ENCODE results near the gene FXYD7. TPM values are rescaled to one million over a fixed set of nuclear protein-coding genes. Genes with fewer than 3 reads are reported as not detected.
"Not testable (repeated sequence)": the region's sequence is repeated elsewhere in the genome, so short reads cannot be mapped to it uniquely, and the experiment has no call there.

The FXYD7 gene
- total and polyA plus RNA-seq, 4 experiments from 2014 or later: 5.5 to 11.1 (median 9.9) TPM

GRCh38 chr19:35099155-35099896 is 43.7 kb upstream of the FXYD7 start:
- H3K27me3 Mint-ChIP-seq: peaks cover 0 to under 1% of the 10 kb centered on the region in 2 donors
- Histone ChIP-seq H3K36me3 (ENCODE audit: insufficient read depth, low read length) (no peaks in the 10 kb centered on the region), H3K27ac (ENCODE audit: low read depth, low read length) (no peak overlapping the region), H3K4me3 (ENCODE audit: low read length in 2 of 2) (no peak overlapping the region), H3K4me1 (ENCODE audit: insufficient read depth, low read length) (no peaks in the 10 kb centered on the region), H3K27me3 (ENCODE audit: insufficient read depth, low read length) (no peaks in the 10 kb centered on the region), H3K9me3 (ENCODE audit: control insufficient read depth in 1 of 2, low read length in 2 of 2) (no peaks in the 10 kb centered on the region)
- H3K36me3 Mint-ChIP-seq: no peaks in the 10 kb centered on the region
- no peak overlapping the region for H3K27ac Mint-ChIP-seq
- DNase-seq: no peak
- H3K4me1 Mint-ChIP-seq: no peaks in the 10 kb centered on the region
- H3K4me3 Mint-ChIP-seq: no peak overlapping the region
- ChIA-PET POLR2A (ENCODE audit: partially characterized antibody) (no interaction called here), CTCF (ENCODE audit: partially characterized antibody) (interaction anchor here (0.8 kb wide), 1 partner anchor 55 kb away, joined by 4 read pairs; no protein-coding TSS in a partner anchor)
- intact Hi-C loops (cut with micrococcal nuclease): no loop called here
- H3K9me3 Mint-ChIP-seq: no peaks in the 10 kb centered on the region

GRCh38 chr19:35099897-35100275 is 43.2 kb upstream of the FXYD7 start:
- Histone ChIP-seq H3K27ac (ENCODE audit: low read depth, low read length) (no peak overlapping the region), H3K4me3 (ENCODE audit: low read length in 2 of 2) (no peak overlapping the region), H3K36me3 (ENCODE audit: insufficient read depth, low read length) (no peaks in the 10 kb centered on the region), H3K4me1 (ENCODE audit: insufficient read depth, low read length) (no peaks in the 10 kb centered on the region), H3K27me3 (ENCODE audit: insufficient read depth, low read length) (no peaks in the 10 kb centered on the region), H3K9me3 (ENCODE audit: control insufficient read depth in 1 of 2, low read length in 2 of 2) (no peaks in the 10 kb centered on the region)
- POLR2A ChIA-PET (ENCODE audit: partially characterized antibody): no interaction called here
- no peak for DNase-seq
- Mint-ChIP-seq H3K27me3 (no peaks in the 10 kb centered on the region), H3K27ac (no peak overlapping the region), H3K36me3 (no peaks in the 10 kb centered on the region), H3K4me1 (no peaks in the 10 kb centered on the region), H3K9me3 (no peaks in the 10 kb centered on the region), H3K4me3 (no peak overlapping the region)
- intact Hi-C loops (cut with micrococcal nuclease): no loop called here
- CTCF ChIA-PET (ENCODE audit: partially characterized antibody): interaction anchor here (0.8 to 1.6 kb wide), 2 partner anchors 8 to 56 kb away, joined by 4 to 5 read pairs; no protein-coding TSS in a partner anchor

GRCh38 chr19:35100588-35101533 is 42.2 kb upstream of the FXYD7 start:
- no peaks in the 10 kb centered on the region for H3K4me1 Mint-ChIP-seq
- intact Hi-C loops (cut with micrococcal nuclease): no loop called here

GRCh38 chr19:35101949-35102348 is 41.1 kb upstream of the FXYD7 start:
- POLR2A ChIA-PET (ENCODE audit: partially characterized antibody): not testable (repeated sequence)

More at GRCh38 chr19:35100588-35101533, 42.2 kb upstream of the FXYD7 start:
- Mint-ChIP-seq H3K36me3 (no peaks in the 10 kb centered on the region), H3K27ac (no peak overlapping the region), H3K4me3 (no peak overlapping the region), H3K27me3 (no peaks in the 10 kb centered on the region), H3K9me3 (no peaks in the 10 kb centered on the region)
- ChIA-PET CTCF (ENCODE audit: partially characterized antibody) (interaction anchor here (1.1 to 1.6 kb wide), 2 partner anchors 9 to 34 kb away, joined by 4 to 5 read pairs; no protein-coding TSS in a partner anchor), POLR2A (ENCODE audit: partially characterized antibody) (no interaction called here)
- H3K9me3 ChIP-seq (ENCODE audit: control insufficient read depth in 1 of 2, low read length in 2 of 2): no peaks in the 10 kb centered on the region
- H3K27ac ChIP-seq (ENCODE audit: low read depth, low read length): no peak overlapping the region
- H3K4me3 ChIP-seq (ENCODE audit: low read length in 2 of 2): no peak overlapping the region
- H3K27me3 ChIP-seq (ENCODE audit: insufficient read depth, low read length): no peaks in the 10 kb centered on the region
- H3K36me3 ChIP-seq (ENCODE audit: insufficient read depth, low read length): no peaks in the 10 kb centered on the region
- no peaks in the 10 kb centered on the region for H3K4me1 ChIP-seq (ENCODE audit: insufficient read depth, low read length)
- no peak for DNase-seq

GRCh38 chr19:35103614-35104013 is 39.4 kb upstream of the FXYD7 start:
- H3K4me3 Mint-ChIP-seq; H3K27me3 ChIP-seq (ENCODE audit: insufficient read depth, low read length); CTCF ChIA-PET (ENCODE audit: partially characterized antibody); H3K9me3 ChIP-seq (ENCODE audit: control insufficient read depth in 1 of 2, low read length in 2 of 2); H3K27ac Mint-ChIP-seq; H3K4me3 ChIP-seq (ENCODE audit: low read length in 2 of 2); H3K4me1 ChIP-seq (ENCODE audit: insufficient read depth, low read length); H3K27me3 Mint-ChIP-seq; H3K36me3 ChIP-seq (ENCODE audit: insufficient read depth, low read length); H3K9me3 Mint-ChIP-seq; POLR2A ChIA-PET (ENCODE audit: partially characterized antibody); H3K27ac ChIP-seq (ENCODE audit: low read depth, low read length); H3K36me3 Mint-ChIP-seq; H3K4me1 Mint-ChIP-seq; intact Hi-C loops (cut with micrococcal nuclease); DNase-seq: not testable (repeated sequence)

More at GRCh38 chr19:35101949-35102348, 41.1 kb upstream of the FXYD7 start:
- H3K9me3 Mint-ChIP-seq; H3K27me3 ChIP-seq (ENCODE audit: insufficient read depth, low read length); H3K27ac ChIP-seq (ENCODE audit: low read depth, low read length); H3K4me1 ChIP-seq (ENCODE audit: insufficient read depth, low read length); H3K4me1 Mint-ChIP-seq; H3K27ac Mint-ChIP-seq; H3K27me3 Mint-ChIP-seq; H3K36me3 Mint-ChIP-seq; intact Hi-C loops (cut with micrococcal nuclease); H3K9me3 ChIP-seq (ENCODE audit: control insufficient read depth in 1 of 2, low read length in 2 of 2); H3K4me3 ChIP-seq (ENCODE audit: low read length in 2 of 2); DNase-seq; H3K4me3 Mint-ChIP-seq; H3K36me3 ChIP-seq (ENCODE audit: insufficient read depth, low read length): not testable (repeated sequence)
- CTCF ChIA-PET (ENCODE audit: partially characterized antibody): interaction anchor here (0.7 to 1.1 kb wide), 2 partner anchors 9 to 13 kb away, joined by 3 read pairs; no protein-coding TSS in a partner anchor

- ChIA-PET CTCF (ENCODE audit: partially characterized antibody) (no interaction called here), POLR2A (ENCODE audit: partially characterized antibody) (no interaction called here)
- Histone ChIP-seq H3K27me3 (ENCODE audit: insufficient read depth, low read length) (no peaks in the 10 kb centered on the region), H3K4me3 (ENCODE audit: low read length in 2 of 2) (no peak overlapping the region), H3K36me3 (ENCODE audit: insufficient read depth, low read length) (no peaks in the 10 kb centered on the region), H3K9me3 (ENCODE audit: control insufficient read depth in 1 of 2, low read length in 2 of 2) (no peaks in the 10 kb centered on the region), H3K27ac (ENCODE audit: low read depth, low read length) (no peak overlapping the region), H3K4me1 (ENCODE audit: insufficient read depth, low read length) (no peaks in the 10 kb centered on the region)
- intact Hi-C loops (cut with micrococcal nuclease): no loop called here
- Mint-ChIP-seq H3K4me3 (no peak overlapping the region), H3K4me1 (no peaks in the 10 kb centered on the region), H3K27me3 (peaks cover 0 to 4% of the 10 kb centered on the region in 2 donors), H3K36me3 (no peaks in the 10 kb centered on the region), H3K9me3 (no peaks in the 10 kb centered on the region), H3K27ac (no peak overlapping the region)
- no peak for DNase-seq
Observed at GRCh38 chr19:35104361-35104760, 38.7 kb upstream of the FXYD7 start.

GRCh38 chr19:35105047-35105410 is 38.0 kb upstream of the FXYD7 start:
- Mint-ChIP-seq H3K27ac (no peak overlapping the region), H3K27me3 (peaks cover 0 to 7% of the 10 kb centered on the region in 2 donors), H3K4me1 (no peaks in the 10 kb centered on the region), H3K4me3 (no peak overlapping the region), H3K36me3 (no peaks in the 10 kb centered on the region), H3K9me3 (no peaks in the 10 kb centered on the region)
- POLR2A ChIA-PET (ENCODE audit: partially characterized antibody): no interaction called here
- H3K4me1 ChIP-seq (ENCODE audit: insufficient read depth, low read length): no peaks in the 10 kb centered on the region
- no peak overlapping the region for H3K27ac ChIP-seq (ENCODE audit: low read depth, low read length)
- intact Hi-C loops (cut with micrococcal nuclease): no loop called here
- no peak overlapping the region for H3K4me3 ChIP-seq (ENCODE audit: low read length in 2 of 2)
- H3K9me3 ChIP-seq (ENCODE audit: control insufficient read depth in 1 of 2, low read length in 2 of 2): no peaks in the 10 kb centered on the region
- H3K27me3 ChIP-seq (ENCODE audit: insufficient read depth, low read length): no peaks in the 10 kb centered on the region
- no peaks in the 10 kb centered on the region for H3K36me3 ChIP-seq (ENCODE audit: insufficient read depth, low read length)
- no peak for DNase-seq
- CTCF ChIA-PET (ENCODE audit: partially characterized antibody): no interaction called here
